ENCODE results near the gene SLC66A2.
"Not testable (repeated sequence)": the region's sequence is repeated elsewhere in the genome, so short reads cannot be mapped to it uniquely, and the experiment has no call there.

SLC66A2 gene

GRCh38 chr18:79971211-79971952, 19.9 kb upstream of the SLC66A2 start:
- DNase-seq (ENCODE audit: low read depth in 2 of 2), result no peak

GRCh38 chr18:79970419-79971133, 19.1 kb upstream of the SLC66A2 start:
- DNase-seq (ENCODE audit: low read depth in 2 of 2), result no peak

- DNase-seq (ENCODE audit: low read depth in 2 of 2), result no peak
Measured at GRCh38 chr18:79965119-79965902, 13.9 kb upstream of the SLC66A2 start.

- DNase-seq (ENCODE audit: low read depth in 2 of 2), result peak; percentile 24 to 45
Measured at GRCh38 chr18:79964330-79965118, 13.1 kb upstream of the SLC66A2 start, which contains the start of gene HSBP1L1. TSS of gene HSBP1L1 (plus strand) at chr18:79964643. CDS start at chr18:79964736, 93 bp downstream.

- no peak for DNase-seq (ENCODE audit: low read depth in 2 of 2)
Measured at GRCh38 chr18:79963658-79964329, 12.3 kb upstream of the SLC66A2 start.

- DNase-seq (ENCODE audit: low read depth in 2 of 2), result no peak
Measured at GRCh38 chr18:79962835-79963657, 11.6 kb upstream of the SLC66A2 start.

- DNase-seq (ENCODE audit: low read depth in 2 of 2), result no peak
Measured at GRCh38 chr18:79962311-79962710, 10.9 kb upstream of the SLC66A2 start.

- no peak for DNase-seq (ENCODE audit: low read depth in 2 of 2)
Measured at GRCh38 chr18:79961527-79962291, 10.3 kb upstream of the SLC66A2 start.

GRCh38 chr18:79960921-79961526, 9.6 kb upstream of the SLC66A2 start:
- DNase-seq (ENCODE audit: low read depth in 2 of 2), result no peak

GRCh38 chr18:79960161-79960801, 8.8 kb upstream of the SLC66A2 start:
- not testable (repeated sequence) for DNase-seq (ENCODE audit: low read depth in 2 of 2)

- no peak for DNase-seq (ENCODE audit: low read depth in 2 of 2)
Measured at GRCh38 chr18:79958981-79959380, 7.5 kb upstream of the SLC66A2 start.

GRCh38 chr18:79956276-79956675, 4.8 kb upstream of the SLC66A2 start:
- DNase-seq (ENCODE audit: low read depth in 2 of 2), result no peak

- no peak for DNase-seq (ENCODE audit: low read depth in 2 of 2)
Measured at GRCh38 chr18:79955302-79956075, 4.0 kb upstream of the SLC66A2 start.

- DNase-seq (ENCODE audit: low read depth in 2 of 2), result no peak
Measured at GRCh38 chr18:79954791-79955190, 3.3 kb upstream of the SLC66A2 start.

GRCh38 chr18:79953971-79954651, 2.7 kb upstream of the SLC66A2 start:
- DNase-seq (ENCODE audit: low read depth in 2 of 2), result no peak

GRCh38 chr18:79952996-79953559, 1.6 kb upstream of the SLC66A2 start:
- DNase-seq (ENCODE audit: low read depth in 2 of 2), result no peak

Data from stimulated activated CD8-positive, alpha-beta memory T cell treated with anti-CD3 and anti-CD28 coated beads, Interleukin-2, amount 100 ng/mL, for 1 hour (primary cell).